Adrenal gland (tissue), 5 donors: ENCODE data around the gene C1orf50.

Experiments used
- CTCF ChIP-seq, 6 experiments: fragments of 450-650 bp in 4 of 6; fragments of 200-600 bp in 2 of 6; sonication (generic) in 1 of 6; IDR thresholded peaks; 1 replicate in 5 of 6; 2 replicates in 1 of 6; pipeline versions ENCODE4 v1.5.1 to v1.8.0; 2016 to 2021; ENCODE audit warnings: antibody characterized with exemption in 6 of 6, mild to moderate bottlenecking in 2 of 6, moderate library complexity in 1 of 6
- POLR2A ChIP-seq, 2 donors: fragments of 450-650 bp; IDR thresholded peaks; one replicate each; pipeline ENCODE4 v1.6.1; 2017; ENCODE audit warnings: antibody characterized with exemption in 2 of 2, mild to moderate bottlenecking in 2 of 2, moderate library complexity in 1 of 2
- donor health status: DM: no; HTN: no; CAD: no.

- no peak for TF ChIP-seq CTCF (IDR thresholded peaks at IDR 0.05)
- no peak for TF ChIP-seq POLR2A (IDR thresholded peaks at IDR 0.05)
These were observed 24.3 kb upstream of the C1orf50 start for GRCh38 chr1:42742617-42743316.
